Neural progenitor cell (in vitro differentiated cells): ENCODE results near the gene SPCS2.

Experiments
- CTCF ChIP-seq: fragments of 200-600 bp; sonication (generic); IDR thresholded peaks from 2 replicates; pipeline ENCODE4 v1.5.1; 2017; ENCODE audit warnings: antibody characterized with exemption, mild to moderate bottlenecking
- EZH2phosphoT487 ChIP-seq: fragments of 200-600 bp; sonication (generic); IDR thresholded peaks from 2 replicates; pipeline ENCODE4 v1.6.1; 2017; ENCODE audit warnings: antibody characterized with exemption

GRCh38 chr11:75025561-75025960, 76.5 kb downstream of the SPCS2 start:
- TF ChIP-seq CTCF: no peak
- TF ChIP-seq EZH2phosphoT487: no peak
